SK-N-SH (cell line): Measurements from ENCODE around the gene ARID1B. TPM values are rescaled to one million over a fixed set of nuclear protein-coding genes. Genes with fewer than 3 reads are reported as not detected.
A peak's percentile ranks its signal among the peaks of the same experiment; 100 is the strongest.

Experiments used
- CTCF ChIA-PET: fragments of 300-600, 350-600 bp; formaldehyde crosslinking; extraction: SDS; loops from one replicate; lab custom pipeline; 2021; lab: Yijun Ruan, JAX
- POLR2A ChIA-PET: fragments of 350-600 bp; sonication (Branson Sonifier 250); formaldehyde crosslinking; extraction: SDS; loops from one replicate; lab custom pipeline; 2020; ENCODE audit warnings: antibody characterized with exemption, inconsistent platforms; lab: Yijun Ruan, JAX
- DNase-seq: peaks from one replicate; pipeline ENCODE4 v3.0.0; 2012
- H2AFZ ChIP-seq: fragments of 200-600 bp; sonication (generic); 2 replicates; pipeline ENCODE4 v1.8.1; 2016; ENCODE audit warnings: antibody characterized with exemption, mild to moderate bottlenecking, low read depth
- H3F3A ChIP-seq: fragments of 200-600 bp; sonication (generic); replicated peaks from 2 replicates; pipeline ENCODE3; 2016; ENCODE audit warnings: antibody characterized with exemption, mild to moderate bottlenecking; ENCODE audit not compliant: insufficient read depth
- H3K27ac ChIP-seq, 2 experiments: fragments of 200-500 bp in 1 of 2; fragments of 200-600 bp in 1 of 2; sonication (Bioruptor generic) in 1 of 2; sonication (generic), shearing (Covaris generic) in 1 of 2; 2 replicates each; pipeline versions ENCODE4 v1.5.1 to v1.6.1; 2014 to 2016; ENCODE audit warnings: low read depth in 2 of 2, inconsistent platforms in 1 of 2, low read length in 1 of 2, mild to moderate bottlenecking in 1 of 2, mixed read lengths in 1 of 2
- H3K27me3 ChIP-seq: fragments of 200-600 bp; sonication (generic), shearing (Covaris generic); 2 replicates; pipeline ENCODE4 v1.6.1; 2016; ENCODE audit warnings: mixed run types; ENCODE audit not compliant: insufficient read depth
- H3K36me3 ChIP-seq, 2 experiments: fragments of 200-500 bp in 1 of 2; fragments of 200-600 bp in 1 of 2; sonication (Bioruptor generic) in 1 of 2; sonication (generic) in 1 of 2; replicated peaks in 1 of 2; 2 replicates each; pipeline versions ENCODE3 to v1.5.1; 2014 to 2016; ENCODE audit warnings: low read length in 1 of 2, mild to moderate bottlenecking in 1 of 2; ENCODE audit not compliant: insufficient read depth in 2 of 2, control insufficient read depth in 1 of 2
- H3K4me1 ChIP-seq, 2 experiments: fragments of 200-500 bp in 1 of 2; fragments of 200-600 bp in 1 of 2; sonication (Bioruptor generic) in 1 of 2; sonication (generic), shearing (Covaris generic) in 1 of 2; 2 replicates each; pipeline versions ENCODE4 v1.5.1 to v1.6.1; 2014 to 2016; ENCODE audit warnings: low read depth in 1 of 2, low read length in 1 of 2, mixed run types in 1 of 2; ENCODE audit not compliant: insufficient read depth in 2 of 2, control insufficient read depth in 1 of 2
- H3K4me2 ChIP-seq: fragments of 200-600 bp; sonication (generic), shearing (Covaris generic); 2 replicates; pipeline ENCODE4 v1.6.1; 2017; ENCODE audit warnings: mixed run types
- H3K4me3 ChIP-seq, 2 experiments: fragments of 200-500 bp in 1 of 2; fragments of 200-600 bp in 1 of 2; sonication (Bioruptor generic) in 1 of 2; sonication (generic), shearing (Covaris generic) in 1 of 2; 2 replicates each; pipeline versions ENCODE4 v1.5.1 to v1.8.1; 2014 to 2016; ENCODE audit warnings: low read depth in 2 of 2, inconsistent platforms in 1 of 2, low read length in 1 of 2, mild to moderate bottlenecking in 1 of 2, mixed read lengths in 1 of 2, moderate library complexity in 1 of 2
- H3K79me2 ChIP-seq: fragments of 200-600 bp; sonication (generic); 2 replicates; pipeline ENCODE4 v1.8.1; 2017; ENCODE audit warnings: mild to moderate bottlenecking; ENCODE audit not compliant: insufficient read depth
- H3K9ac ChIP-seq: fragments of 200-600 bp; sonication (generic); 2 replicates; pipeline ENCODE4 v1.6.1; 2017; ENCODE audit warnings: mixed run types
- H3K9me2 ChIP-seq: fragments of 200-600 bp; sonication (generic); 2 replicates; pipeline ENCODE4 v1.6.1; 2017; ENCODE audit warnings: mixed run types
- H3K9me3 ChIP-seq: fragments of 200-600 bp; sonication (generic); 2 replicates; pipeline ENCODE4 v1.6.1; 2017; ENCODE audit warnings: mixed run types, mild to moderate bottlenecking, moderate library complexity
- H4K20me1 ChIP-seq: fragments of 200-600 bp; sonication (generic); 2 replicates; pipeline ENCODE4 v1.6.1; 2017; ENCODE audit warnings: mild to moderate bottlenecking, mixed run types; ENCODE audit not compliant: insufficient read depth
- ELF1 ChIP-seq: IDR thresholded peaks from 2 replicates; pipeline ENCODE4 v1.4.0; 2012
- EP300 ChIP-seq, 2 experiments: IDR thresholded peaks; 2 replicates each; pipeline versions ENCODE4 v1.4.0 to v1.6.1; 2012; ENCODE audit warnings: borderline replicate concordance in 1 of 2, low read depth in 1 of 2, low read length in 1 of 2
- EZH2phosphoT487 ChIP-seq: fragments of 200-600 bp; sonication (generic); IDR thresholded peaks from 2 replicates; pipeline ENCODE4 v1.6.1; 2017; ENCODE audit warnings: low read depth, mixed run types, mild to moderate bottlenecking, antibody characterized with exemption, moderate library complexity, borderline replicate concordance
- FOXJ3 ChIP-seq: sonication (generic); formaldehyde crosslinking; IDR thresholded peaks from 2 replicates; pipeline ENCODE4 v1.5.1; 2020; ENCODE audit warnings: mild to moderate bottlenecking, missing genetic modification reagents
- GABPA ChIP-seq: IDR thresholded peaks from 2 replicates; pipeline ENCODE4 v1.4.0; 2012; ENCODE audit warnings: low read depth, mild to moderate bottlenecking
- GATA2 ChIP-seq: sonication (generic); formaldehyde crosslinking; IDR thresholded peaks from 2 replicates; pipeline ENCODE4 v1.5.0; 2020; ENCODE audit warnings: mild to moderate bottlenecking, missing genetic modification reagents
- IRF3 ChIP-seq: fragments of 150-350 bp; IDR thresholded peaks from 2 replicates; pipeline ENCODE4 v1.6.1; 2016; ENCODE audit warnings: mild to moderate bottlenecking, low read depth, low read length
- MEF2A ChIP-seq: IDR thresholded peaks from 2 replicates; pipeline ENCODE4 v1.4.0; 2012; ENCODE audit warnings: low read depth, borderline replicate concordance
- NRF1 ChIP-seq: IDR thresholded peaks from 2 replicates; pipeline ENCODE4 v1.6.1; 2012; ENCODE audit warnings: low read depth, mild to moderate bottlenecking, low read length
- POLR2AphosphoS5 ChIP-seq: IDR thresholded peaks from 2 replicates; pipeline ENCODE4 v1.6.1; 2012; ENCODE audit warnings: low read depth, low read length
- RFX5 ChIP-seq: IDR thresholded peaks from 2 replicates; pipeline ENCODE4 v1.6.1; 2012; ENCODE audit warnings: mild to moderate bottlenecking, improper control_type of control experiment, low read length
- RXRA ChIP-seq: IDR thresholded peaks from 2 replicates; pipeline ENCODE4 v1.4.0; 2012; ENCODE audit warnings: low read depth, mild to moderate bottlenecking, borderline replicate concordance
- SMC3 ChIP-seq: IDR thresholded peaks from 2 replicates; pipeline ENCODE4 v1.6.1; 2012; ENCODE audit warnings: low read depth, low read length, improper control_type of control experiment
- USF1 ChIP-seq: IDR thresholded peaks from 2 replicates; pipeline ENCODE4 v1.4.0; 2012; ENCODE audit warnings: low read depth, borderline replicate concordance
- USF2 ChIP-seq: fragments of 150-350 bp; IDR thresholded peaks from 2 replicates; pipeline ENCODE4 v1.6.1; 2017; ENCODE audit warnings: antibody characterized with exemption, low read length, low read depth, borderline replicate concordance
- YY1 ChIP-seq: IDR thresholded peaks from 2 replicates; pipeline ENCODE4 v1.4.0; 2012; ENCODE audit warnings: low read depth, mild to moderate bottlenecking
- ZBTB33 ChIP-seq: IDR thresholded peaks from 2 replicates; pipeline ENCODE4 v1.4.0; 2012; ENCODE audit warnings: low read depth, borderline replicate concordance
- WGBS: methylation state at CpG from one replicate; pipeline ENCODE4 v1.1.6; 2017; ENCODE audit warnings: low lambda C conversion rate; 5-methylcytosine and 5-hydroxymethylcytosine counted together
- polyA plus RNA-seq, 3 experiments: library from polyadenylated mRNA; depleted of rRNA; stranded (reverse); fragments of >200 nt; gene quantifications; 2 replicates each; pipeline ENCODE4 v1.2.3, GENCODE V29; 2012

Gene ARID1B
- polyA plus RNA-seq, 1 of the 3 experiments (the other 2 are of a cell fraction) = 13.6 TPM

GRCh38 chr6:157049133-157049532 is 272.0 kb downstream of the ARID1B start:
- H3K9ac ChIP-seq = no peak overlapping the region
- H3K4me1 ChIP-seq = peaks cover 9 to 18% of the 10 kb centered on the region in 2 experiments; a peak in 3 of 4 replicates
- CTCF ChIA-PET = interaction anchor here (0.7 to 2.6 kb wide), 4 partner anchors 15 to 135 kb away, joined by 3 to 11 read pairs (median 4); no protein-coding TSS in a partner anchor
- no peak overlapping the region for H3K4me3 ChIP-seq
- no peak overlapping the region for H2AFZ ChIP-seq
- H3K4me2 ChIP-seq = no peak overlapping the region
- no peaks in the 10 kb centered on the region for H3K9me2 ChIP-seq
- no peaks in the 10 kb centered on the region for H3K27me3 ChIP-seq
- H3F3A ChIP-seq = peaks cover 12% of the 10 kb centered on the region
- H3K79me2 ChIP-seq = peaks cover 63% of the 10 kb centered on the region
- POLR2A ChIA-PET = no interaction called here
- peaks cover 0 to 2% of the 10 kb centered on the region in 2 experiments for H3K36me3 ChIP-seq
- no peaks in the 10 kb centered on the region for H3K9me3 ChIP-seq
- H4K20me1 ChIP-seq = no peaks in the 10 kb centered on the region
- no peak for TF ChIP-seq SMC3
- TF ChIP-seq POLR2AphosphoS5 = no peak
- TF ChIP-seq USF1 = no peak
- TF ChIP-seq GABPA = no peak
- no peak for TF ChIP-seq FOXJ3 (CRISPR knock-in tag)
- TF ChIP-seq EP300 (IDR thresholded peaks at IDR 0.05; ENCODE audit: borderline replicate concordance in 1 of 2, low read depth in 1 of 2, low read length in 1 of 2) = no peak
- TF ChIP-seq GATA2 (CRISPR knock-in tag) = no peak
- TF ChIP-seq NRF1 = no peak
- TF ChIP-seq RFX5 = no peak
- TF ChIP-seq USF2 = no peak
- no peak for TF ChIP-seq EZH2phosphoT487
- DNase-seq = no peak
- WGBS = 94% methylated on average over 5 of the region's 5 CpGs
- peak overlapping the region in 1 of 2 experiments; percentile 48; a peak in 1 of 4 replicates for H3K27ac ChIP-seq

GRCh38 chr6:157050537-157051265 is 273.5 kb downstream of the ARID1B start:
- CTCF ChIA-PET = interaction anchor here (0.9 to 1.6 kb wide), 2 partner anchors 57 to 133 kb away, joined by 3 to 5 read pairs; no protein-coding TSS in a partner anchor
- WGBS = 72% methylated on average over 8 of the region's 8 CpGs
- TF ChIP-seq ZBTB33 (no peak), EP300 (IDR thresholded peaks at IDR 0.05; ENCODE audit: borderline replicate concordance in 1 of 2, low read depth in 1 of 2, low read length in 1 of 2) (peak in 1 of 2 experiments; percentile 81; a peak in 2 of 4 replicates), IRF3 (no peak), YY1 (no peak), RXRA (no peak), MEF2A (no peak), SMC3 (no peak), ELF1 (no peak)

More at GRCh38 chr6:157050537-157051265, 273.5 kb downstream of the ARID1B start:
- Histone ChIP-seq H4K20me1 (no peaks in the 10 kb centered on the region), H3K36me3 (peaks cover 0 to 2% of the 10 kb centered on the region in 2 experiments), H2AFZ (no peak overlapping the region), H3K9me3 (no peaks in the 10 kb centered on the region), H3K27me3 (no peaks in the 10 kb centered on the region), H3K9ac (no peak overlapping the region), H3K79me2 (peaks cover 71% of the 10 kb centered on the region), H3K4me3 (no peak overlapping the region; a peak in 1 of 4 replicates), H3F3A (peaks cover 9% of the 10 kb centered on the region), H3K4me1 (peaks cover 9 to 16% of the 10 kb centered on the region in 2 experiments; a peak in 3 of 4 replicates), H3K4me2 (no peak overlapping the region), H3K27ac (peak overlapping the region in 1 of 2 experiments; percentile 88; a peak in 2 of 4 replicates), H3K9me2 (no peaks in the 10 kb centered on the region)
- peak; percentile 62 for DNase-seq
- POLR2A ChIA-PET = no interaction called here
